ENCODE data around the gene DEAF1.

DEAF1 gene

DNA sequence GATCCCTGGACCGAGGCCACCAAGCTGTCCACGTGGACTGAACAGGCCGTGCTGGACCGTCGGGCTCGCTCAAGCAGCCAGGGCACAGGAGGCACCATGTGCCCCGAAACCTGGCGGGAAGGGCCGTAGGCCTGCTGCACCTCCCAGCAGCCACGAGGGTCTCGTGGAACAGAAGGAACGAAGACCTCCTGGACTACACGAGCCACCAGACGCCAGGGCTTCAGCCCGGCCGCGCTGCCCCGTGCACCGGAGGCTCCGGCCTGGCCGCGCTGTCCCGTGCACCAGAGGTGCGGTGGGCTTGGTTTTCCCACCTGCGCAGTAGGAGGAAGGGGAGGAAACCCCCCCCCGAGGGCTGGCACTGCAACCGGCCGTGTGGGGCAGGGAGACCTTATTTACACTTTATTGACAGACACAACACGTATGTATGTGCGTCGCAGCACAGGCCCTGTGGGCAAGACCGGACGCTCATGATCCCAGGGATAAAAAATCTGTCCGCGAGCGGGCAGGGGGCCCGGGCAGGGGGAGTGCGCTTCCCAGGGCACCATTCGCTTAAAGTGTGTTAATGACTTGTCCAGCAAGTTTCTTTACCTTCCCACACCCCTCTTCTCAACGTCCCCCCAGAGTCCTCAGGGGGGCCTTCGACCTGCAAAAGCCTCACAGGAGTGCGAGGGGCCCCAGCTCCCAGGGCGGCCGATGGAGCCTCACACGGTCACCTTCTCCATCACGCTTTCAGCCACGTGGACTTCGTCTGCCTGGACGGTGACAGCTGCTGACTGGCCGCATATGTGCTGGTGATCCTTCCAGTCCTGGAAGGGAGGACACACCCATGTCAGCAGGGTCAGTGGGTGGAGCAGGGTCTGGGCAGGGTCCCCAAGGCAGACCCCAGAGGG is 50.9 kb downstream of the DEAF1 start:
- DNase-seq (ENCODE audit: low read depth): no peak

- no peak for DNase-seq (ENCODE audit: low read depth)
These were observed 51.7 kb downstream of the DEAF1 start for GRCh38 chr11:643366-643765.

GRCh38 chr11:641806-642370 is 53.1 kb downstream of the DEAF1 start:
- no peak for DNase-seq (ENCODE audit: low read depth)

- no peak for DNase-seq (ENCODE audit: low read depth)
These were observed 54.9 kb downstream of the DEAF1 start for GRCh38 chr11:640021-640706.

GRCh38 chr11:639332-639955 is 55.6 kb downstream of the DEAF1 start:
- DNase-seq (ENCODE audit: low read depth): no peak

DNA sequence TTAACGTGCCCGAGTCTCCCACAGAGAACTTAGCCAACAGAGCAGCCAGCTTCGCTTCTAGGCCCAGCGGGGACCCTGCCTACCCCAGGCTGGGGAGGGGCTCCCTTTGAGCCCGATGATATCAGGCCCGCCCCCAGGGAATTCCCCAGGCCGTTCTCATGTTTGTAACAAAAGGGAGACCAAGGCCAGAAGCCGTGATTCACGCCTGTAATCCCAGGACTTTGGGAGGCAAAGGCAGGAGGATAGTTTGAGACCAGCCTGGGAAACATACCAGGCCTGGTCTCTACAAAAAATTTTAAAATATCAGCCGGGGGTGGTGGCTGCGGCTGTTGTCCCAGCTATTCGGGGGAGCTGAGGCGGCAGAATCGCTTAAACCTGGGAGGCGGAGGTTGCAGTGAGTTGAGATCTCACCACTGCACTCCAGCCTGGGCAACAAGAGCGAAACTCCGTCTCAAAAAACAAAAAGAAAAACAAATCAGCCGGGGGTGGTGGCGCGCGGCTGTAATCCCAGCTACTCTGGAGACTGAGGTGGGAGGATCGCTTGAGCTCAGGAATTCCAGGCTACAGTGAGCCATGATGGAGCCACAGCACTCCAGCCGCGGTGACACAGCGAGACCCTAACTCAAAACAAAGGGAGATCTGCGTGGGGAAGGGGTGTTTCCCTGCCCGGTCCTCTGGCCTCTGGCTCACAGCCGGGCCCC is 56.2 kb downstream of the DEAF1 start:
- peak; percentile 40 for DNase-seq (ENCODE audit: low read depth)

DNA sequence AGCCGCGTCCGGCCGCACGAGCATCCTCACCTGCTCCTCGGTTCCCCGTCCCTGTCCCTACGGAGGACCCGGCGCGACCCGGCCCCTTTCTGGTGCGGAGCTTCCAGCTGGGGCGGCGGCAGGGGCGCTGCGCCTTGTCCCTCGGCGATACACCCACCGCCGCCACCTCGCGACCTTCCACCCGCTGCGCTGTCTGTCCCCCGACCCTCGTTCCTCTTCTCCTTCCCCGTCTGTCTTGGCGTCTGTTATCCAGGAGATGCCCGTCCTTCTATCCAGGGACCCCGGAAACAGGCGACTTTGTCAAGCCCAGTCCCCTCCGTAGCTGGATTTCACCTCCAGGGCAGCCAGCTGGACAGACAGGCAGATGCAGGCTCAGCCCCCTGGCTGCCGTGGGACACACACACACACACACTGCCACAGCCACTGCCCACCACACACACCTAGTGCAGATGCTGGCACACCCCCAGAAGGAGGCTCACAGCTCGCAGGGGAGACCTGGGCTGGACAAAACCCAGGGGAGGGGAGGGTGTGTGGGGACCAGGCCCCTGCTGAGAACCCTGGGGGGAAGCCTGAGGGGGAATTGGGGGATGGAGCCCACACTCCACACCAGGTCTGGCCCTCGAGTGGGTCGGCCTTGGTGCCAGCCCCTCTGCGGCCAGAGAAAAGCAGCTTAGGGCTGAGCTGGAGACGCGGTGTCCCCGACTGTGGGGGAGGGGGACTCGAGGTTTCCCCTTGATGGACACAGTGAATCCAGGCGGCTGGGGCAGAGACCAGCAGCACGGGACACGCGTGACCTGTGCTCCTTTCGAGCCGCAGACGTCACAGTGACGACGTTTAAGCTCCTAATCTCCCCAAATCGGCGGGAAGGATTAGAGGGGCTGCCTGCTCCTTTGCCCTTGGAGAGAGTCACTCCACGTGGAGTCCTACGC is 57.2 kb downstream of the DEAF1 start:
- DNase-seq (ENCODE audit: low read depth): no peak

GRCh38 chr11:637333-637592 is 57.8 kb downstream of the DEAF1 start:
- DNase-seq (ENCODE audit: low read depth): no peak

DNA sequence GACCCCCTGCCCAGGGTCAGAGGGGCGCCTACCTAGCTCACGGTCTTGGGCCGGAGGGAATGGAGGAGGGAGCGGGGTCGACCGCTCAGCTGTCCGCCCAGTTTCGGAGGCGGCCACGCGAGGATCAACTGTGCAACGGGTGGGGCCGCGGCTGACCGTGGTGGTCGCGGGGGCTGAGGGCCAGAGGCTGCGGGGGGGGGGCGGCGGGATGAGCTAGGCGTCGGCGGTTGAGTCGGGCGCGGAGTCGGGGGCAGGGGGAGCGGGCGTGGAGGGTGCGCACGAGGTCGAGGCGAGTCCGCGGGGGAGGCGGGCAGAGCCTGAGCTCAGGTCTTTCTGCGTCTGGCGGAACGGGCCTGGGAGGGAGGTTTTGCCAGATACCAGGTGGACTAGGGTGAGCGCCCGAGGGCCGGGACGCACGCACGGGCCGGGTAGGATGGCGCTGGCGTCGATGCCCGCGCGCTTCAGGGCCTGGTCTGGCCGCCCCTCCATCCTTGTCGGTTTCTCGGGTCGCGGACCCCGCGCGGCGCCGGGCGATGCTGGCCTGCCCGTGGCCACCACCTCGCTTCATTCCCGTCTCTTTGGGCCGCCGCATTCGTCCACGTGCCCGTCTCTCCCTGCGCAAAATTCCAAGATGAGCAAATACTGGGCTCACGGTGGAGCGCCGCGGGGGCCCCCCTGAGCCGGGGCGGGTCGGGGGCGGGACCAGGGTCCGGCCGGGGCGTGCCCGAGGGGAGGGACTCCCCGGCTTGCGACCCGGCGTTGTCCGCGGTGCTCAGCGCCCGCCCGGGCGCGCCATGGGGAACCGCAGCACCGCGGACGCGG is 58.3 kb downstream of the DEAF1 start, which contains the start of gene DRD4:
TSS of gene DRD4 (plus strand) at position 759 of the 822 bp plus-strand sequence. CDS start at position 795, 36 bp downstream.
- no peak for DNase-seq (ENCODE audit: low read depth)

- no peak for DNase-seq (ENCODE audit: low read depth)
These were observed 59.0 kb downstream of the DEAF1 start for GRCh38 chr11:635945-636510.

GRCh38 chr11:630871-631270 is 64.2 kb downstream of the DEAF1 start:
- no peak for DNase-seq (ENCODE audit: low read depth)

GRCh38 chr11:629237-629583 is 65.8 kb downstream of the DEAF1 start:
- DNase-seq (ENCODE audit: low read depth): no peak

GRCh38 chr11:628056-628455 is 67.0 kb downstream of the DEAF1 start:
- DNase-seq (ENCODE audit: low read depth): no peak

DNA sequence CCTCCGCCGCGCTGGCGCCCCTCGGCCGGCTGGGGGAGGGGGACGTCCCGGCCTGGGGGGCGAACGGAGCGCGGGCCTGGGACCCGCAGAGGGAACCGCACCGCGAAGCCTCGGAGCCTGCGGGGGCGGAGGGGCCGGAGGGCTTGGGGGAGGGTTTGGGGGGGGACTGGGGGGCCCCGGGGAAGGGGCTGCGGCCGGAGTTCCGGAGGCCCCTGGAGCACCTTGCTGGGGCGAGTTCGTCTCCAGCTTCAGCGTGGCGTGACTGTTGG is 67.8 kb downstream of the DEAF1 start:
- DNase-seq (ENCODE audit: low read depth): no peak

- no peak for DNase-seq (ENCODE audit: low read depth)
These were observed 68.3 kb downstream of the DEAF1 start, which contains the start of gene SCT for GRCh38 chr11:626475-627307. TSS of gene SCT (minus strand) at chr11:627181. CDS start at chr11:627143, 38 bp downstream.

DNA sequence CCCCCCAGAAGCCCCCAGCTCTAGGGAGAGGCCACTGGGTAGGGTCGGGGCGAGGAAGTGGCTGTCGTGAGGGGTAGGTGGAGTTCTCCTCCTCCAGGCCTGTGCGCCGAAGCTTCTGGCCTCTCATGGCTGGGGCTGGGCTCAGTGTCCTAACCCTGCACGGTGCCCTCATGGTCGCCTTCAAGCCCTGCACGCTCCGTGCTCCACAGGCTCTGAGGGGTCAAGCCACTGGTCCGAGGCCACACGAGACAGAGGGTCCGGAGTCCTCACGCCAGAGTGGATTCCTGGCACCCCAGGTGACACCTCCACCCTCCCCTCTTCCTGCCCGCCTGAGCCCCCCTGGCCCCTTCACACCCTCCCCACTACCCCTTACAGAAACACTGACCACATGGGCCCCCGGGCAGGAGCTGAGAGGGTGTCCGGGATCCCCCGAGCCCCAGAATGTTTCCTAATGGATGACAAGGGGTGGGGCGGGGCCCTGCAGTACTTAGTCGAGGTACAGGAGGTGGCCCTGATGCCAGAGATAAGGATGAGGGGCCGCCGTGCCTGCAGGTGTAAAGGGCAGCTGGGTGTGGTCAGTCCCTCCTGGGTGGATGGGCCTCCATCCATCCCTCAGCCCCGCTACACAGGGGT is 69.3 kb downstream of the DEAF1 start:
- no peak for DNase-seq (ENCODE audit: low read depth)

DNA sequence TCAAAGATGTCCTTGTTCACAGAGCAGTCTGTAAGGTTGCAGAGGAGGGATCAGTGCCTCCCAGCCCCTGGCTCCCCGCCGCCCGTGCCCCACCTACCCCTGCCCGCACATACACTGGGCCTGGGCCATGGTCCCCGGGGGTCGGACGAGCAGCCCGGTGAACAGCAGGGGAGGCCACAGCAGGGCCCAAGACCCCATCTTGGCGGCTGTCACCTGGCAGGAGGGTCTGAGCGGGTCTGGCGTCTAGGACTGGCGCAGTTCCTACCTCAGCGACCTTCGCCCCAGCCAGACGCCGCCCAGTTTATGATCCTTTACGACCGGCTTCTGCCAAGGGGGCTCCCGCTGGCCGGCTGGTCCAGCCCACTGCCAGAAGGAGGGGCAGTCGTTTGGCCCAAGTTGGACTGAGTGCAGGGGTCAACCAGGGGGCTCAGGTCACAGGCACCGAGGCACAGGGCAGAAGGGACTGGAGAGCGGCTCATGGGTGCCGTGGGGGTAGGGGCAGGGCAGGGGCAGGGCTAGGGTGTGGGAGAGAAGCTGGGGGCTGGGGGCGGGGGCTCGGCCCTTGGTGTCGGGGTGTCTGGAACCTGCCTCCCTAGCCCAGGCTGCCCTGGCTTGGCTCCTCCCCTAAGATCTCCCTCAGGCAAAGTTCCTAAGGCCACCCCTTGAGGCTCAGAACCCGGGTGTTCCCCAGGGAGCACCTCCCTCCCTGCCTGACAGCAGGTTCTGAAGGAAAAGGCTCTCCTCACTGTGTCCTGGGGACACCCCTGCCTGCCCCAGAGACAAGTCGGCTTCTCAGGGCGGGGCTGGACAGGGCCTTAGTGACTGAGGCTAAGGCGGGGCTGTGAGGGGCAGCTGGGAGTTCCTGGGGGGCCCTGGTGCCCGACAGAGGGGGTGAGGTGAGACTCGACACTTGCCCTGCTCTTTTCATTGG is 70.1 kb downstream of the DEAF1 start, which contains the start of gene CDHR5:
TSS of gene CDHR5 (minus strand) at position 251 of the 931 bp plus-strand sequence. CDS start at position 198, 53 bp downstream.
- DNase-seq (ENCODE audit: low read depth): no peak

Measured in iris pigment epithelial cell (primary cell).